WTC11 (cell line): ENCODE results near the gene SMYD3.

Source experiments
- JUN ChIP-seq: sonication (generic); formaldehyde crosslinking; IDR thresholded peaks from 2 replicates; pipeline ENCODE4 v1.8.0; 2023; ENCODE audit warnings: mild to moderate bottlenecking, missing genetic modification reagents
- ZNF423 ChIP-seq: fragments of 250-450 bp; sonication (Bioruptor Pico); IDR thresholded peaks from 2 replicates; pipeline ENCODE4 v2.1.2; 2022; ENCODE audit warnings: mild to moderate bottlenecking, moderate library complexity
- TF ChIP-seq, protein P1 (sequence below): fragments of 200-600 bp; IDR thresholded peaks from 2 replicates; pipeline ENCODE4 v1.8.0; 2022; ENCODE audit warnings: antibody characterized with exemption

- TF ChIP-seq, protein P1, sequence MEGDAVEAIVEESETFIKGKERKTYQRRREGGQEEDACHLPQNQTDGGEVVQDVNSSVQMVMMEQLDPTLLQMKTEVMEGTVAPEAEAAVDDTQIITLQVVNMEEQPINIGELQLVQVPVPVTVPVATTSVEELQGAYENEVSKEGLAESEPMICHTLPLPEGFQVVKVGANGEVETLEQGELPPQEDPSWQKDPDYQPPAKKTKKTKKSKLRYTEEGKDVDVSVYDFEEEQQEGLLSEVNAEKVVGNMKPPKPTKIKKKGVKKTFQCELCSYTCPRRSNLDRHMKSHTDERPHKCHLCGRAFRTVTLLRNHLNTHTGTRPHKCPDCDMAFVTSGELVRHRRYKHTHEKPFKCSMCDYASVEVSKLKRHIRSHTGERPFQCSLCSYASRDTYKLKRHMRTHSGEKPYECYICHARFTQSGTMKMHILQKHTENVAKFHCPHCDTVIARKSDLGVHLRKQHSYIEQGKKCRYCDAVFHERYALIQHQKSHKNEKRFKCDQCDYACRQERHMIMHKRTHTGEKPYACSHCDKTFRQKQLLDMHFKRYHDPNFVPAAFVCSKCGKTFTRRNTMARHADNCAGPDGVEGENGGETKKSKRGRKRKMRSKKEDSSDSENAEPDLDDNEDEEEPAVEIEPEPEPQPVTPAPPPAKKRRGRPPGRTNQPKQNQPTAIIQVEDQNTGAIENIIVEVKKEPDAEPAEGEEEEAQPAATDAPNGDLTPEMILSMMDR = no peak
- TF ChIP-seq ZNF423 (CRISPR knock-in tag) (no peak), JUN (CRISPR knock-in tag) (no peak)
These were observed 402.2 kb downstream of the SMYD3 start for GRCh38 chr1:246104927-246105326.
